ENCODE data around the gene PRPS2. TPM values are rescaled to one million over a fixed set of nuclear protein-coding genes. Genes with fewer than 3 reads are reported as not detected.

Gene PRPS2
- total RNA-seq: 36.7 and 38.0 TPM in 2 replicates
- 15.0 and 15.9 TPM in 2 replicates for polyA plus RNA-seq
- 15.8 and 19.6 TPM in 2 replicates for polyA plus RNA-seq (2011; cell fraction: cytosol; rRNA removed)
- polyA plus RNA-seq (2011; cell fraction: nucleus; rRNA removed): 13.3 and 15.7 TPM in 2 replicates
- polyA plus RNA-seq (2012): 20.7 and 22.2 TPM in 2 replicates
- polyA minus RNA-seq: 36.9 and 38.1 TPM in 2 replicates
- 120 TPM for polyA minus RNA-seq (2011; cell fraction: cytosol; rRNA and poly(A)+ RNA removed)
- polyA minus RNA-seq (2011; cell fraction: nucleus; rRNA and poly(A)+ RNA removed): 7.9 and 10.5 TPM in 2 replicates
- Bru-seq, nascent RNA: percentile 68 among the genes with signal in this experiment
- BruChase-seq, experiment 1, labeled RNA remaining after a 6-hour chase: percentile 79 among the genes with signal in this experiment
- percentile 64 among the genes with signal in this experiment for BruChase-seq, experiment 2, labeled RNA remaining after a 2-hour chase
- long read RNA-seq, transcript PRPS2-202 (7 exons, 2,511 nt): major isoform, 41 of 52 reads
- long read RNA-seq, partial matches to known transcripts: 6 of 52 reads
- long read RNA-seq, other reads (novel, unspliced or antisense): 1 of 52 reads

- no peaks in the 10 kb centered on the region for H4K20me1 ChIP-seq (replicated peaks; ENCODE audit: control insufficient read depth, extremely low read depth, insufficient read depth, low read length)
- POLR2A ChIA-PET: interaction anchor here (1.0 kb wide), 1 partner anchor 10 kb away, joined by 5 read pairs; no protein-coding TSS in a partner anchor
- H3K9me1 ChIP-seq (replicated peaks; ENCODE audit: control insufficient read depth, extremely low read depth, insufficient read depth, low read length): no peaks in the 10 kb centered on the region
- FAIRE-seq: peak; percentile 46
- peak within 1 kb of the TSS; percentile 17 for H3K27ac ChIP-seq (ENCODE audit: insufficient read depth, low read depth, low read length)
- peak; percentile 50 for DNase-seq (ENCODE audit: low read depth, low spot score)
- H3K9ac ChIP-seq (replicated peaks; ENCODE audit: extremely low read depth, insufficient read depth, low read length): peak within 1 kb of the TSS; percentile 53
- dilution Hi-C loops (cut with MboI; ENCODE audit: extremely low pct_ligation_motif_present, low sequenced_read_pairs): no loop called here
- CTCF ChIA-PET: interaction anchor here (0.8 to 2.7 kb wide), 4 partner anchors 10 to 23 kb away, joined by 3 to 24 read pairs (median 4); no protein-coding TSS in a partner anchor
- H2AFZ ChIP-seq (ENCODE audit: low read depth, low read length): peak within 1 kb of the TSS; percentile 83
- peak within 1 kb of the TSS; percentile 89 for H3K4me2 ChIP-seq (ENCODE audit: insufficient read depth, low read length)
- H3K27me3 ChIP-seq (ENCODE audit: control insufficient read depth in 2 of 2, insufficient read depth in 2 of 2, low read length in 2 of 2): peaks cover 0 to 5% of the 10 kb centered on the region in 2 experiments
- BruUV-seq (replicated peaks): no TSS peak
- H3K4me3 ChIP-seq (replicated peaks in 1 of 3; ENCODE audit: insufficient read depth in 1 of 3, low read depth in 1 of 3, low read length in 3 of 3): peak within 1 kb of the TSS; percentile 55 to 79 (median 69)
- H3K9me3 ChIP-seq (replicated peaks; ENCODE audit: control insufficient read depth, insufficient read depth, low read length): no peaks in the 10 kb centered on the region
- H3K36me3 ChIP-seq (ENCODE audit: control insufficient read depth in 2 of 2, extremely low read depth in 1 of 2, insufficient read depth in 2 of 2, low read length in 2 of 2): no peaks in the 10 kb centered on the region
- intact Hi-C loops (cut with micrococcal nuclease): no loop called here
- peaks cover 5% of the 10 kb centered on the region for H3K4me1 ChIP-seq (ENCODE audit: control insufficient read depth, extremely low read depth, insufficient read depth, low read length)
- peaks cover 15% of the 10 kb centered on the region for H3K79me2 ChIP-seq (ENCODE audit: control insufficient read depth, insufficient read depth, low read length)
- TF ChIP-seq JUN (IDR thresholded peaks at IDR 0.05; ENCODE audit: borderline replicate concordance, insufficient read depth, insufficient read length, low read depth) (no peak), POLR2AphosphoS5 (IDR thresholded peaks at IDR 0.05; ENCODE audit: insufficient read depth, low read depth, low read length) (peak; percentile 32)
Measured at GRCh38 chrX:12791257-12792228, at the start of gene PRPS2. Gene PRPS2, plus strand, starts transcription at chrX:12791412. Its CDS starts 86 bp downstream, at chrX:12791498.

GRCh38 chrX:12741416-12741815 is 49.8 kb upstream of the PRPS2 start:
- Histone ChIP-seq H3K9me1 (replicated peaks; ENCODE audit: control insufficient read depth, extremely low read depth, insufficient read depth, low read length) (no peaks in the 10 kb centered on the region), H3K27me3 (ENCODE audit: control insufficient read depth in 2 of 2, insufficient read depth in 2 of 2, low read length in 2 of 2) (no peaks in the 10 kb centered on the region), H3K36me3 (ENCODE audit: control insufficient read depth in 2 of 2, extremely low read depth in 1 of 2, insufficient read depth in 2 of 2, low read length in 2 of 2) (no peaks in the 10 kb centered on the region), H3K79me2 (ENCODE audit: control insufficient read depth, insufficient read depth, low read length) (no peaks in the 10 kb centered on the region), H3K4me3 (replicated peaks in 1 of 3; ENCODE audit: insufficient read depth in 1 of 3, low read depth in 1 of 3, low read length in 3 of 3) (no peak overlapping the region), H3K27ac (ENCODE audit: insufficient read depth, low read depth, low read length) (no peak overlapping the region), H4K20me1 (replicated peaks; ENCODE audit: control insufficient read depth, extremely low read depth, insufficient read depth, low read length) (no peaks in the 10 kb centered on the region), H3K9ac (replicated peaks; ENCODE audit: extremely low read depth, insufficient read depth, low read length) (no peak overlapping the region), H3K4me1 (ENCODE audit: control insufficient read depth, extremely low read depth, insufficient read depth, low read length) (no peaks in the 10 kb centered on the region), H2AFZ (ENCODE audit: low read depth, low read length) (no peak overlapping the region), H3K9me3 (replicated peaks; ENCODE audit: control insufficient read depth, insufficient read depth, low read length) (no peaks in the 10 kb centered on the region), H3K4me2 (ENCODE audit: insufficient read depth, low read length) (no peak overlapping the region)
- no peak for DNase-seq (ENCODE audit: low read depth, low spot score)
- no peak for FAIRE-seq
- ChIA-PET POLR2A (no interaction called here), CTCF (no interaction called here)
- no TSS peak for BruUV-seq (replicated peaks)
- no peak for TF ChIP-seq POLR2A (IDR thresholded peaks at IDR 0.05; ENCODE audit: low read depth, low read length)
- no peak for TF ChIP-seq POLR2AphosphoS5 (IDR thresholded peaks at IDR 0.05; ENCODE audit: insufficient read depth, low read depth, low read length)
- TF ChIP-seq FOS (IDR thresholded peaks at IDR 0.05; ENCODE audit: borderline replicate concordance, insufficient read depth, low read length): no peak
- TF ChIP-seq MYC (IDR thresholded peaks at IDR 0.05; ENCODE audit: low read depth, low read length): no peak
- TF ChIP-seq MAX (IDR thresholded peaks at IDR 0.05; ENCODE audit: insufficient read depth, insufficient read length): no peak
- TF ChIP-seq EZH2 (IDR thresholded peaks at IDR 0.05; ENCODE audit: borderline replicate concordance, low read depth, low read length, severe bottlenecking): no peak
- no peak for TF ChIP-seq CTCF (IDR thresholded peaks at IDR 0.05; ENCODE audit: extremely low read depth in 1 of 2, insufficient read depth in 1 of 2, low read depth in 1 of 2, low read length in 2 of 2)
- no peak for TF ChIP-seq GATA2 (IDR thresholded peaks at IDR 0.05; ENCODE audit: insufficient read depth, insufficient read length, low read depth, low read length)
- TF ChIP-seq JUN (IDR thresholded peaks at IDR 0.05; ENCODE audit: borderline replicate concordance, insufficient read depth, insufficient read length, low read depth): no peak
- dilution Hi-C loops (cut with MboI; ENCODE audit: extremely low pct_ligation_motif_present, low sequenced_read_pairs) (no loop called here), intact Hi-C loops (cut with micrococcal nuclease) (no loop called here)

Data from endothelial cell of umbilical vein (primary cell).